CD4-positive, alpha-beta T cell (primary cell): ENCODE data around the gene NFIA. TPM values are rescaled to one million over a fixed set of nuclear protein-coding genes. Genes with fewer than 3 reads are reported as not detected.

Experiments used
- ATAC-seq: fragments of 200-7000 bp; cut with Tn5 transposase; one replicate; pipeline ENCODE4 v1.10.0; 2022; ENCODE audit warnings: mild to moderate bottlenecking; ENCODE audit not compliant: poor library complexity
- CTCF ChIA-PET: fragments of 350-600 bp; sonication (Branson Sonifier 250); formaldehyde crosslinking; loops from one replicate; lab custom pipeline; 2021; ENCODE audit warnings: antibody characterized with exemption, inconsistent platforms; lab: Charles Lee
- POLR2A ChIA-PET: fragments of 350-600 bp; sonication (Branson Sonifier 250); formaldehyde crosslinking; loops from one replicate; lab custom pipeline; 2021; ENCODE audit warnings: antibody characterized with exemption, inconsistent platforms; lab: Charles Lee
- DNase-seq, 14 experiments: peaks; one replicate each; pipeline ENCODE4 v3.0.0-alpha.2; 2013 to 2020; ENCODE audit warnings: mixed read lengths in 2 of 14
- H3K27ac ChIP-seq, 2 donors: one replicate each; pipeline versions ENCODE4 v1.5.1 to v1.7.0; 2013; ENCODE audit warnings: low read length in 2 of 2, low read depth in 1 of 2, mild to moderate bottlenecking in 1 of 2
- H3K27me3 ChIP-seq, 2 experiments: 1 replicate in 1 of 2; 2 replicates in 1 of 2; pipeline versions ENCODE4 v1.6.1 to v1.7.0; 2013; ENCODE audit warnings: low read length in 2 of 2, control low read depth in 1 of 2, mild to moderate bottlenecking in 1 of 2, moderate library complexity in 1 of 2; ENCODE audit not compliant: insufficient read depth in 2 of 2, control insufficient read depth in 1 of 2
- H3K36me3 ChIP-seq: one replicate; pipeline ENCODE4 v1.6.1; 2013; ENCODE audit warnings: low read length, control low read depth; ENCODE audit not compliant: insufficient read depth
- H3K4me1 ChIP-seq: one replicate; pipeline ENCODE4 v1.6.1; 2013; ENCODE audit warnings: low read length, control low read depth; ENCODE audit not compliant: insufficient read depth
- H3K4me3 ChIP-seq: one replicate; pipeline ENCODE4 v1.5.1; 2013; ENCODE audit warnings: mild to moderate bottlenecking, low read length, moderate library complexity
- H3K9me3 ChIP-seq, 2 experiments: 1 replicate in 1 of 2; 2 replicates in 1 of 2; pipeline versions ENCODE4 v1.6.1 to v1.7.0; 2013; ENCODE audit warnings: low read length in 2 of 2, mild to moderate bottlenecking in 2 of 2, control low read depth in 1 of 2, moderate library complexity in 1 of 2; ENCODE audit not compliant: control insufficient read depth in 1 of 2, insufficient read depth in 1 of 2
- H3K27ac Mint-ChIP-seq: one replicate; pipeline ENCODE4 v1.8.0; 2020; ENCODE audit warnings: mixed read lengths
- H3K27me3 Mint-ChIP-seq: one replicate; pipeline ENCODE4 v1.8.0; 2021; ENCODE audit warnings: mixed read lengths
- H3K36me3 Mint-ChIP-seq: one replicate; pipeline ENCODE4 v1.8.0; 2021; ENCODE audit warnings: low read depth, mixed read lengths
- H3K4me1 Mint-ChIP-seq: one replicate; pipeline ENCODE4 v1.8.0; 2021; ENCODE audit warnings: low read depth, mixed read lengths
- H3K4me3 Mint-ChIP-seq: one replicate; pipeline ENCODE4 v1.8.0; 2020; ENCODE audit warnings: mild to moderate bottlenecking, mixed read lengths
- H3K9me3 Mint-ChIP-seq: one replicate; pipeline ENCODE4 v1.8.0; 2020; ENCODE audit warnings: mixed read lengths
- CTCF ChIP-seq: fragments of 200-600 bp; IDR thresholded peaks from one replicate; pipeline ENCODE4 v1.8.0; 2022; ENCODE audit warnings: antibody characterized with exemption, mild to moderate bottlenecking
- intact Hi-C, 2 experiments: fragments of 100-400 bp; cut with DNase I in 1 of 2; cut with micrococcal nuclease in 1 of 2; formaldehyde crosslinking; loops; one replicate each; pipeline versions ENCODE4 v1.15.1 to v1.9.0; 2023 to 2025; cut with DNase I, micrococcal nuclease
- total RNA-seq, 174 experiments: library from RNA in 2 of 174; stranded (reverse) in 2 of 174; gene quantifications; one replicate each; pipeline ENCODE4 v1.2.3 and lab custom pipeline; 2021 to 2026

NFIA gene
- total RNA-seq, 2 experiments from 2014 or later: 4.8 to 5.9 TPM

GRCh38 chr1:61320575-61320974, 238.2 kb downstream of the NFIA start:
- DNase-seq (no peak), ATAC-seq (no peak)
- Mint-ChIP-seq H3K27me3 (no peaks in the 10 kb centered on the region), H3K4me1 (no peaks in the 10 kb centered on the region), H3K9me3 (no peaks in the 10 kb centered on the region), H3K4me3 (no peak overlapping the region), H3K27ac (no peak overlapping the region), H3K36me3 (no peaks in the 10 kb centered on the region)
- H3K4me3 ChIP-seq: no peak overlapping the region
- no peaks in the 10 kb centered on the region for H3K27me3 ChIP-seq
- TF ChIP-seq CTCF: no peak
- intact Hi-C loops: no loop called here
- H3K9me3 ChIP-seq: no peaks in the 10 kb centered on the region
- H3K4me1 ChIP-seq: no peaks in the 10 kb centered on the region
- no peaks in the 10 kb centered on the region for H3K36me3 ChIP-seq
- CTCF ChIA-PET: interaction anchor here (0.7 kb wide), 1 partner anchor 102 kb away, joined by 3 read pairs; no protein-coding TSS in a partner anchor
- POLR2A ChIA-PET: no interaction called here
- no peak overlapping the region for H3K27ac ChIP-seq

GRCh38 chr1:61322008-61322744, 239.8 kb downstream of the NFIA start:
- Mint-ChIP-seq H3K4me3 (no peak overlapping the region), H3K4me1 (no peaks in the 10 kb centered on the region), H3K27me3 (no peaks in the 10 kb centered on the region), H3K36me3 (no peaks in the 10 kb centered on the region), H3K9me3 (no peaks in the 10 kb centered on the region), H3K27ac (no peak overlapping the region)
- POLR2A ChIA-PET: no interaction called here
- no peaks in the 10 kb centered on the region for H3K9me3 ChIP-seq
- intact Hi-C loops: no loop called here
- CTCF ChIA-PET: no interaction called here
- no peak for ATAC-seq
- H3K4me1 ChIP-seq: no peaks in the 10 kb centered on the region
- H3K36me3 ChIP-seq: no peaks in the 10 kb centered on the region
- H3K4me3 ChIP-seq: no peak overlapping the region
- DNase-seq: no peak
- no peak overlapping the region for H3K27ac ChIP-seq
- no peak for TF ChIP-seq CTCF
- no peaks in the 10 kb centered on the region for H3K27me3 ChIP-seq

- H3K27me3 Mint-ChIP-seq: no peaks in the 10 kb centered on the region
- no peaks in the 10 kb centered on the region for H3K9me3 Mint-ChIP-seq
- H3K4me1 Mint-ChIP-seq: no peaks in the 10 kb centered on the region
- no peaks in the 10 kb centered on the region for H3K4me1 ChIP-seq
- H3K4me3 ChIP-seq: no peak overlapping the region
- no peaks in the 10 kb centered on the region for H3K36me3 ChIP-seq
- no peaks in the 10 kb centered on the region for H3K36me3 Mint-ChIP-seq
- intact Hi-C loops: no loop called here
- H3K4me3 Mint-ChIP-seq: no peak overlapping the region
- no peak for TF ChIP-seq CTCF
- no peak overlapping the region for H3K27ac ChIP-seq
- H3K9me3 ChIP-seq: no peaks in the 10 kb centered on the region
- POLR2A ChIA-PET: no interaction called here
- ATAC-seq: no peak
- CTCF ChIA-PET: no interaction called here
- H3K27ac Mint-ChIP-seq: no peak overlapping the region
- H3K27me3 ChIP-seq: no peaks in the 10 kb centered on the region
- no peak for DNase-seq
Observed at GRCh38 chr1:61322769-61323168, 240.4 kb downstream of the NFIA start.
